Measurements from ENCODE around the gene MDM1.

DNA sequence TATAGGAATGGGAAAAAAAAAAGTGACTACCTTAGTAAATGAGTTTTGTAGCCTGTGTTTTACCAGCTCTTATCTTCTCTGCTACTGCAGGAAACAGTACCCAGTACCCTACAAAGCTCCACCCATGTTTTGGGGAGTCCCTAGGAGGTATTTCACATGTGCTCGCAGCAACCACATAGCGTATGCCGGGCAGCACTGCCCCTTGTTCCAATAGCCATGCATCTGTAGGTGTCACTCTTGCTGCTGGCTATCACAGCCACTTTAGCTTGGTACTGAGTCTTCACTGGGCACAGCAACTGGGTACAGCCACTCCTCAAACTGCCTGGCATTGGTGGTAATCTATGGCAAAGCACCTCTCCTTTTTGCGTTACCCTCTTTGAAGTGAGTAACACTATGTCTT, 2.0 kb upstream of the MDM1 start:
- TF ChIP-seq, protein P1, sequence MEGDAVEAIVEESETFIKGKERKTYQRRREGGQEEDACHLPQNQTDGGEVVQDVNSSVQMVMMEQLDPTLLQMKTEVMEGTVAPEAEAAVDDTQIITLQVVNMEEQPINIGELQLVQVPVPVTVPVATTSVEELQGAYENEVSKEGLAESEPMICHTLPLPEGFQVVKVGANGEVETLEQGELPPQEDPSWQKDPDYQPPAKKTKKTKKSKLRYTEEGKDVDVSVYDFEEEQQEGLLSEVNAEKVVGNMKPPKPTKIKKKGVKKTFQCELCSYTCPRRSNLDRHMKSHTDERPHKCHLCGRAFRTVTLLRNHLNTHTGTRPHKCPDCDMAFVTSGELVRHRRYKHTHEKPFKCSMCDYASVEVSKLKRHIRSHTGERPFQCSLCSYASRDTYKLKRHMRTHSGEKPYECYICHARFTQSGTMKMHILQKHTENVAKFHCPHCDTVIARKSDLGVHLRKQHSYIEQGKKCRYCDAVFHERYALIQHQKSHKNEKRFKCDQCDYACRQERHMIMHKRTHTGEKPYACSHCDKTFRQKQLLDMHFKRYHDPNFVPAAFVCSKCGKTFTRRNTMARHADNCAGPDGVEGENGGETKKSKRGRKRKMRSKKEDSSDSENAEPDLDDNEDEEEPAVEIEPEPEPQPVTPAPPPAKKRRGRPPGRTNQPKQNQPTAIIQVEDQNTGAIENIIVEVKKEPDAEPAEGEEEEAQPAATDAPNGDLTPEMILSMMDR (conservative IDR thresholded peaks at IDR 0.05) = no peak
- no peak for TF ChIP-seq EZH2 (IDR thresholded peaks at IDR 0.05; ENCODE audit: low read depth)
